ENCODE measurements around the gene SMCP. TPM values are rescaled to one million over a fixed set of nuclear protein-coding genes. Genes with fewer than 3 reads are reported as not detected.
A peak's percentile ranks its signal among the peaks of the same experiment; 100 is the strongest.

The SMCP gene
- total and polyA plus RNA-seq, 2 experiments from 2014 or later, result not detected

- Histone ChIP-seq H3K27ac (ENCODE audit: low read depth) (no peak overlapping the region), H4K20me1 (replicated peaks; ENCODE audit: insufficient read depth) (no peaks in the 10 kb centered on the region), H3K27me3 (ENCODE audit: insufficient read depth) (no peaks in the 10 kb centered on the region), H3K36me3 (ENCODE audit: insufficient read depth) (peaks cover 7% of the 10 kb centered on the region; the same call in 1 of the 2 replicates), H3K4me3 (no peak overlapping the region), H3K4me2 (no peak overlapping the region), H3K9me2 (ENCODE audit: insufficient read depth) (no peaks in the 10 kb centered on the region), H3K4me1 (ENCODE audit: insufficient read depth) (no peaks in the 10 kb centered on the region), H3F3A (replicated peaks; ENCODE audit: low read depth) (no peaks in the 10 kb centered on the region), H2AFZ (no peak overlapping the region), H3K79me2 (replicated peaks; ENCODE audit: insufficient read depth) (no peaks in the 10 kb centered on the region)
- H3K36me3 Mint-ChIP-seq (ENCODE audit: low read depth), result peaks cover 17% of the 10 kb centered on the region
- H3K4me1 Mint-ChIP-seq, result no peaks in the 10 kb centered on the region
- no peak for TF ChIP-seq NANOG (IDR thresholded peaks at IDR 0.05; ENCODE audit: borderline replicate concordance)
- TF ChIP-seq, protein P1, sequence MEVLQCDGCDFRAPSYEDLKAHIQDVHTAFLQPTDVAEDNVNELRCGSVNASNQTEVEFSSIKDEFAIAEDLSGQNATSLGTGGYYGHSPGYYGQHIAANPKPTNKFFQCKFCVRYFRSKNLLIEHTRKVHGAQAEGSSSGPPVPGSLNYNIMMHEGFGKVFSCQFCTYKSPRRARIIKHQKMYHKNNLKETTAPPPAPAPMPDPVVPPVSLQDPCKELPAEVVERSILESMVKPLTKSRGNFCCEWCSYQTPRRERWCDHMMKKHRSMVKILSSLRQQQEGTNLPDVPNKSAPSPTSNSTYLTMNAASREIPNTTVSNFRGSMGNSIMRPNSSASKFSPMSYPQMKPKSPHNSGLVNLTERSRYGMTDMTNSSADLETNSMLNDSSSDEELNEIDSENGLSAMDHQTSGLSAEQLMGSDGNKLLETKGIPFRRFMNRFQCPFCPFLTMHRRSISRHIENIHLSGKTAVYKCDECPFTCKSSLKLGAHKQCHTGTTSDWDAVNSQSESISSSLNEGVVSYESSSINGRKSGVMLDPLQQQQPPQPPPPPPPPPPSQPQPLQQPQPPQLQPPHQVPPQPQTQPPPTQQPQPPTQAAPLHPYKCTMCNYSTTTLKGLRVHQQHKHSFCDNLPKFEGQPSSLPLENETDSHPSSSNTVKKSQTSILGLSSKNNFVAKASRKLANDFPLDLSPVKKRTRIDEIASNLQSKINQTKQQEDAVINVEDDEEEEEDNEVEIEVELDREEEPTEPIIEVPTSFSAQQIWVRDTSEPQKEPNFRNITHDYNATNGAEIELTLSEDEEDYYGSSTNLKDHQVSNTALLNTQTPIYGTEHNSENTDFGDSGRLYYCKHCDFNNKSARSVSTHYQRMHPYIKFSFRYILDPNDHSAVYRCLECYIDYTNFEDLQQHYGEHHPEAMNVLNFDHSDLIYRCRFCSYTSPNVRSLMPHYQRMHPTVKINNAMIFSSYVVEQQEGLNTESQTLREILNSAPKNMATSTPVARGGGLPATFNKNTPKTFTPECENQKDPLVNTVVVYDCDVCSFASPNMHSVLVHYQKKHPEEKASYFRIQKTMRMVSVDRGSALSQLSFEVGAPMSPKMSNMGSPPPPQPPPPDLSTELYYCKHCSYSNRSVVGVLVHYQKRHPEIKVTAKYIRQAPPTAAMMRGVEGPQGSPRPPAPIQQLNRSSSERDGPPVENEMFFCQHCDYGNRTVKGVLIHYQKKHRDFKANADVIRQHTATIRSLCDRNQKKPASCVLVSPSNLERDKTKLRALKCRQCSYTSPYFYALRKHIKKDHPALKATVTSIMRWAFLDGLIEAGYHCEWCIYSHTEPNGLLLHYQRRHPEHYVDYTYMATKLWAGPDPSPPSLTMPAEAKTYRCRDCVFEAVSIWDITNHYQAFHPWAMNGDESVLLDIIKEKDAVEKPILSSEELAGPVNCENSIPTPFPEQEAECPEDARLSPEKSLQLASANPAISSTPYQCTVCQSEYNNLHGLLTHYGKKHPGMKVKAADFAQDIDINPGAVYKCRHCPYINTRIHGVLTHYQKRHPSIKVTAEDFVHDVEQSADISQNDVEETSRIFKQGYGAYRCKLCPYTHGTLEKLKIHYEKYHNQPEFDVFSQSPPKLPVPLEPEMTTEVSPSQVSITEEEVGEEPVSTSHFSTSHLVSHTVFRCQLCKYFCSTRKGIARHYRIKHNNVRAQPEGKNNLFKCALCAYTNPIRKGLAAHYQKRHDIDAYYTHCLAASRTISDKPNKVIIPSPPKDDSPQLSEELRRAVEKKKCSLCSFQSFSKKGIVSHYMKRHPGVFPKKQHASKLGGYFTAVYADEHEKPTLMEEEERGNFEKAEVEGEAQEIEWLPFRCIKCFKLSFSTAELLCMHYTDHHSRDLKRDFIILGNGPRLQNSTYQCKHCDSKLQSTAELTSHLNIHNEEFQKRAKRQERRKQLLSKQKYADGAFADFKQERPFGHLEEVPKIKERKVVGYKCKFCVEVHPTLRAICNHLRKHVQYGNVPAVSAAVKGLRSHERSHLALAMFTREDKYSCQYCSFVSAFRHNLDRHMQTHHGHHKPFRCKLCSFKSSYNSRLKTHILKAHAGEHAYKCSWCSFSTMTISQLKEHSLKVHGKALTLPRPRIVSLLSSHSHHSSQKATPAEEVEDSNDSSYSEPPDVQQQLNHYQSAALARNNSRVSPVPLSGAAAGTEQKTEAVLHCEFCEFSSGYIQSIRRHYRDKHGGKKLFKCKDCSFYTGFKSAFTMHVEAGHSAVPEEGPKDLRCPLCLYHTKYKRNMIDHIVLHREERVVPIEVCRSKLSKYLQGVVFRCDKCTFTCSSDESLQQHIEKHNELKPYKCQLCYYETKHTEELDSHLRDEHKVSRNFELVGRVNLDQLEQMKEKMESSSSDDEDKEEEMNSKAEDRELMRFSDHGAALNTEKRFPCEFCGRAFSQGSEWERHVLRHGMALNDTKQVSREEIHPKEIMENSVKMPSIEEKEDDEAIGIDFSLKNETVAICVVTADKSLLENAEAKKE (CRISPR knock-in tag; IDR thresholded peaks at IDR 0.05), result no peak
- no peak for TF ChIP-seq POLR2AphosphoS5 (IDR thresholded peaks at IDR 0.05; ENCODE audit: low read depth)
- no peak for TF ChIP-seq CREB1 (CRISPR knock-in tag; IDR thresholded peaks at IDR 0.05; ENCODE audit: low read depth)
- TF ChIP-seq JUNB (IDR thresholded peaks at IDR 0.05; ENCODE audit: unreplicated experiment), result no peak
- TF ChIP-seq REST (IDR thresholded peaks at IDR 0.05; ENCODE audit: unreplicated experiment), result no peak
- TF ChIP-seq EZH2phosphoT487 (IDR thresholded peaks at IDR 0.05; ENCODE audit: unreplicated experiment), result no peak
- TF ChIP-seq ZNF331 (CRISPR knock-in tag; IDR thresholded peaks at IDR 0.05; ENCODE audit: low read depth), result no peak
- TF ChIP-seq STAT1 (IDR thresholded peaks at IDR 0.05; ENCODE audit: unreplicated experiment), result no peak
- TF ChIP-seq ZNF114 (CRISPR knock-in tag; IDR thresholded peaks at IDR 0.05), result no peak
- TF ChIP-seq EZH2 (IDR thresholded peaks at IDR 0.05; ENCODE audit: low read depth, unreplicated experiment), result no peak
- TF ChIP-seq, protein P2, sequence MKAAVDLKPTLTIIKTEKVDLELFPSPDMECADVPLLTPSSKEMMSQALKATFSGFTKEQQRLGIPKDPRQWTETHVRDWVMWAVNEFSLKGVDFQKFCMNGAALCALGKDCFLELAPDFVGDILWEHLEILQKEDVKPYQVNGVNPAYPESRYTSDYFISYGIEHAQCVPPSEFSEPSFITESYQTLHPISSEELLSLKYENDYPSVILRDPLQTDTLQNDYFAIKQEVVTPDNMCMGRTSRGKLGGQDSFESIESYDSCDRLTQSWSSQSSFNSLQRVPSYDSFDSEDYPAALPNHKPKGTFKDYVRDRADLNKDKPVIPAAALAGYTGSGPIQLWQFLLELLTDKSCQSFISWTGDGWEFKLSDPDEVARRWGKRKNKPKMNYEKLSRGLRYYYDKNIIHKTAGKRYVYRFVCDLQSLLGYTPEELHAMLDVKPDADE (IDR thresholded peaks at IDR 0.05), result no peak
- TF ChIP-seq CTCF (conservative IDR thresholded peaks at IDR 0.05; ENCODE audit: low read depth in 2 of 2), result no peak
- DNase-seq (ENCODE audit: low spot score) (peak; percentile 30), ATAC-seq (peak; percentile 62)
- H3K9me3 Mint-ChIP-seq, result peaks cover 27% of the 10 kb centered on the region
- no peaks in the 10 kb centered on the region for H3K27me3 Mint-ChIP-seq (ENCODE audit: insufficient read depth, low read depth, poor library complexity)
- H3K27ac Mint-ChIP-seq, result no peak overlapping the region
- H3K4me3 Mint-ChIP-seq, result no peak overlapping the region
These were observed 46.1 kb downstream of the SMCP start for GRCh38 chr1:152924191-152924590.
